IMR-90 (cell line): Measurements from ENCODE around the gene TMEM212. TPM values are rescaled to one million over a fixed set of nuclear protein-coding genes. Genes with fewer than 3 reads are reported as not detected.

Experiments
- ATAC-seq: fragments of 200-7000 bp; cut with Tn5 transposase; 2 replicates; pipeline ENCODE4 v1.9.1; 2020; ENCODE audit warnings: low read depth, mild to moderate bottlenecking, moderate library complexity
- BruUV-seq: library from RNA; stranded (reverse); fragments of 400-500 nt; replicated peaks from 2 replicates; lab custom pipeline; 2021; lab: Mats Ljungman, UMichigan
- CTCF ChIA-PET: fragments of 300-600 bp; formaldehyde crosslinking; extraction: SDS; loops from one replicate; lab custom pipeline; 2021; ENCODE audit warnings: antibody characterized with exemption; lab: Yijun Ruan, JAX
- POLR2A ChIA-PET: fragments of 300-600 bp; sonication (Branson Sonifier 250); formaldehyde crosslinking; loops from one replicate; lab custom pipeline; 2022; ENCODE audit warnings: antibody characterized with exemption; ENCODE audit not compliant: unreplicated experiment; lab: Charles Lee
- DNase-seq: peaks from one replicate; pipeline ENCODE4 v3.0.0; 2013
- H2AFZ ChIP-seq: replicated peaks from 2 replicates; pipeline ENCODE3; 2013; ENCODE audit warnings: low read length, mild to moderate bottlenecking; ENCODE audit not compliant: poor library complexity
- H2AK5ac ChIP-seq: 2 replicates; pipeline ENCODE4 v1.6.1; 2013; ENCODE audit warnings: low read depth, low read length, inconsistent platforms
- H2AK9ac ChIP-seq: replicated peaks from 2 replicates; pipeline ENCODE3; 2013; ENCODE audit warnings: mild to moderate bottlenecking, low read depth, low read length, moderate library complexity; ENCODE audit not compliant: poor library complexity
- H2BK120ac ChIP-seq: 2 replicates; pipeline ENCODE4 v1.6.1; 2013; ENCODE audit warnings: low read depth, low read length, inconsistent platforms
- H2BK15ac ChIP-seq: 3 replicates; pipeline ENCODE4 v1.6.1; 2013; ENCODE audit warnings: low read depth, low read length, inconsistent platforms
- H2BK20ac ChIP-seq: 2 replicates; pipeline ENCODE4 v1.6.1; 2013; ENCODE audit warnings: low read depth, mild to moderate bottlenecking, inconsistent platforms, low read length, moderate library complexity
- H2BK5ac ChIP-seq: 2 replicates; pipeline ENCODE4 v1.6.1; 2013; ENCODE audit warnings: mild to moderate bottlenecking, low read depth, low read length, inconsistent platforms; ENCODE audit not compliant: poor library complexity, severe bottlenecking
- H3K14ac ChIP-seq: replicated peaks from 2 replicates; pipeline ENCODE4 v1.6.1; 2013; ENCODE audit warnings: low read depth, low read length, inconsistent platforms
- H3K18ac ChIP-seq: 2 replicates; pipeline ENCODE4 v1.6.1; 2013; ENCODE audit warnings: low read depth, low read length, control low read depth
- H3K23ac ChIP-seq: 2 replicates; pipeline ENCODE4 v1.6.1; 2013; ENCODE audit warnings: low read depth, low read length, inconsistent platforms
- H3K27ac ChIP-seq: 2 replicates; pipeline ENCODE4 v1.5.1; 2013; ENCODE audit warnings: mild to moderate bottlenecking, control low read depth, low read length; ENCODE audit not compliant: insufficient read depth
- H3K27me3 ChIP-seq: 2 replicates; pipeline ENCODE4 v1.6.1; 2013; ENCODE audit warnings: low read length; ENCODE audit not compliant: control insufficient read depth, insufficient read depth
- H3K36me3 ChIP-seq: 2 replicates; pipeline ENCODE4 v1.6.1; 2013; ENCODE audit warnings: low read length, mixed read lengths; ENCODE audit not compliant: control insufficient read depth, insufficient read depth
- H3K4ac ChIP-seq: 2 replicates; pipeline ENCODE4 v1.6.1; 2013; ENCODE audit warnings: low read depth, low read length, inconsistent platforms
- H3K4me1 ChIP-seq: 2 replicates; pipeline ENCODE4 v1.6.1; 2013; ENCODE audit warnings: low read length, mixed read lengths; ENCODE audit not compliant: control insufficient read depth, insufficient read depth
- H3K4me2 ChIP-seq: 2 replicates; pipeline ENCODE4 v1.6.1; 2013; ENCODE audit warnings: low read depth, mild to moderate bottlenecking, control low read depth, low read length, moderate library complexity
- H3K4me3 ChIP-seq: 2 replicates; pipeline ENCODE4 v1.5.1; 2013; ENCODE audit warnings: low read depth, mild to moderate bottlenecking, control low read depth, low read length, moderate library complexity; ENCODE audit not compliant: insufficient read depth
- H3K56ac ChIP-seq: 2 replicates; pipeline ENCODE4 v1.6.1; 2013; ENCODE audit warnings: low read length, inconsistent platforms; ENCODE audit not compliant: insufficient read depth; ENCODE audit errors: extremely low read depth
- H3K79me1 ChIP-seq, 2 experiments: 2 replicates each; pipeline ENCODE4 v1.6.1; 2013; ENCODE audit warnings: low read length in 2 of 2, inconsistent platforms in 1 of 2, low read depth in 1 of 2
- H3K9ac ChIP-seq: 2 replicates; pipeline ENCODE4 v1.6.1; 2013; ENCODE audit warnings: low read depth, low read length, control low read depth
- H3K9me1 ChIP-seq: 2 replicates; pipeline ENCODE4 v1.6.1; 2013; ENCODE audit warnings: low read length, inconsistent platforms; ENCODE audit not compliant: insufficient read depth
- H3K9me3 ChIP-seq: 2 replicates; pipeline ENCODE4 v1.6.1; 2013; ENCODE audit warnings: low read length; ENCODE audit not compliant: control insufficient read depth, insufficient read depth
- H4K20me1 ChIP-seq: 2 replicates; pipeline ENCODE4 v1.6.1; 2013; ENCODE audit warnings: low read length, inconsistent platforms; ENCODE audit not compliant: insufficient read depth
- H4K5ac ChIP-seq: 2 replicates; pipeline ENCODE4 v1.6.1; 2013; ENCODE audit warnings: mild to moderate bottlenecking, low read depth, low read length, control low read depth
- H4K8ac ChIP-seq, 2 experiments: 2 replicates each; pipeline ENCODE4 v1.6.1; 2013; ENCODE audit warnings: low read depth in 2 of 2, low read length in 2 of 2, control low read depth in 1 of 2, inconsistent platforms in 1 of 2
- H4K91ac ChIP-seq: 2 replicates; pipeline ENCODE4 v1.6.1; 2013; ENCODE audit warnings: low read depth, low read length, inconsistent platforms; ENCODE audit not compliant: insufficient read depth
- BHLHE40 ChIP-seq: fragments of 150-350 bp; IDR thresholded peaks from 2 replicates; pipeline ENCODE4 v1.6.1; 2016; ENCODE audit warnings: mild to moderate bottlenecking, low read depth, low read length
- CEBPB ChIP-seq: IDR thresholded peaks from 2 replicates; pipeline ENCODE4 v1.6.1; 2012; ENCODE audit warnings: low read depth, low read length, improper control_type of control experiment
- CHD1 ChIP-seq: IDR thresholded peaks from 2 replicates; pipeline ENCODE4 v1.6.1; 2012; ENCODE audit warnings: low read depth, low read length, improper control_type of control experiment
- CTCF ChIP-seq: conservative IDR thresholded peaks from 2 replicates; pipeline ENCODE4 v1.5.1; 2012; ENCODE audit warnings: mild to moderate bottlenecking, low read depth, low read length, improper control_type of control experiment
- ELK1 ChIP-seq: fragments of 150-350 bp; IDR thresholded peaks from 2 replicates; pipeline ENCODE4 v1.6.1; 2016; ENCODE audit warnings: low read depth, mild to moderate bottlenecking, low read length, moderate library complexity, borderline replicate concordance
- FOS ChIP-seq: fragments of 150-350 bp; IDR thresholded peaks from 2 replicates; pipeline ENCODE4 v1.6.1; 2016; ENCODE audit warnings: low read depth, low read length
- MAFK ChIP-seq: IDR thresholded peaks from 2 replicates; pipeline ENCODE4 v1.6.1; 2012; ENCODE audit warnings: low read depth, low read length, improper control_type of control experiment
- MAZ ChIP-seq: IDR thresholded peaks from 2 replicates; pipeline ENCODE4 v1.6.1; 2012; ENCODE audit warnings: low read depth, mild to moderate bottlenecking, low read length, improper control_type of control experiment, moderate library complexity, borderline replicate concordance
- MXI1 ChIP-seq: IDR thresholded peaks from 2 replicates; pipeline ENCODE4 v1.6.1; 2012; ENCODE audit warnings: low read depth, mild to moderate bottlenecking, low read length, moderate library complexity, borderline replicate concordance
- NFE2L2 ChIP-seq: fragments of 150-350 bp; IDR thresholded peaks from 2 replicates; pipeline ENCODE4 v1.6.1; 2016; ENCODE audit warnings: low read depth, mild to moderate bottlenecking, low read length
- POLR2A ChIP-seq: IDR thresholded peaks from 2 replicates; pipeline ENCODE4 v1.6.1; 2012; ENCODE audit warnings: mild to moderate bottlenecking, low read depth, low read length
- RAD21 ChIP-seq: IDR thresholded peaks from 2 replicates; pipeline ENCODE4 v1.6.1; 2012; ENCODE audit warnings: low read length, improper control_type of control experiment
- RCOR1 ChIP-seq: IDR thresholded peaks from 2 replicates; pipeline ENCODE4 v1.6.1; 2012; ENCODE audit warnings: mild to moderate bottlenecking, low read length, improper control_type of control experiment; ENCODE audit not compliant: insufficient replicate concordance
- RFX5 ChIP-seq: IDR thresholded peaks from 2 replicates; pipeline ENCODE4 v1.8.0; 2012; ENCODE audit warnings: low read depth, mild to moderate bottlenecking, low read length, moderate library complexity
- SMC3 ChIP-seq: fragments of 150-350 bp; IDR thresholded peaks from 2 replicates; pipeline ENCODE4 v1.6.1; 2016; ENCODE audit warnings: low read depth, mild to moderate bottlenecking, antibody characterized with exemption, low read length, moderate library complexity
- USF2 ChIP-seq: fragments of 150-350 bp; IDR thresholded peaks from 2 replicates; pipeline ENCODE4 v1.6.1; 2017; ENCODE audit warnings: mild to moderate bottlenecking, antibody characterized with exemption, low read length, low read depth
- WGBS, 2 experiments: methylation state at CpG; one replicate each; pipeline versions ENCODE4 v1.1.5 to v1.1.7; 2013; ENCODE audit warnings: missing lambda C conversion rate in 2 of 2; ENCODE audit not compliant: insufficient read length in 1 of 2; ENCODE audit errors: extremely low coverage in 2 of 2; 5-methylcytosine and 5-hydroxymethylcytosine counted together
- dilution Hi-C: fragments of 300-500 bp; cut with HindIII; formaldehyde crosslinking; loops from one replicate; pipeline ENCODE4 v1.14.3; 2018; ENCODE audit warnings: low sequenced_read_pairs; ENCODE audit not compliant: unreplicated experiment
- in situ Hi-C: fragments of 300-500 bp; cut with MboI; formaldehyde crosslinking; loops from 3 replicates; pipeline ENCODE4 v1.14.3; 2019; ENCODE audit warnings: low sequenced_read_pairs, inconsistent platforms, mixed read lengths
- intact Hi-C: fragments of 100-400 bp; cut with micrococcal nuclease; formaldehyde crosslinking; loops from 2 replicates; pipeline ENCODE4 v1.10.0; 2022
- polyA plus RNA-seq, 3 experiments: library from polyadenylated mRNA; depleted of rRNA; stranded (reverse); fragments of >200 nt; gene quantifications; 2 replicates each; pipeline ENCODE4 v1.2.3, GENCODE V29; 2012; ENCODE audit warnings: low replicate concordance in 1 of 3
- total RNA-seq: library from RNA; depleted of rRNA; stranded (reverse); fragments of >200 nt; gene quantifications from 2 replicates; pipeline ENCODE4 v1.2.3, GENCODE V29; 2012

TMEM212 gene
- total and polyA plus RNA-seq, 2 of the 4 experiments (the other 2 are of a cell fraction): not detected

- H3K9ac ChIP-seq: no peak overlapping the region
- H3K4ac ChIP-seq: no peak overlapping the region; the same call in 1 of the 2 replicates
- H3K18ac ChIP-seq: peak overlapping the region; percentile 91
- H3K4me1 ChIP-seq: peaks cover 34% of the 10 kb centered on the region
- H3K27ac ChIP-seq: peak overlapping the region; percentile 75; the same call in 1 of the 2 replicates
- ATAC-seq (peak; percentile 12), DNase-seq (peak; percentile 94)
- no peak overlapping the region for H3K4me3 ChIP-seq
- ChIA-PET POLR2A (no interaction called here), CTCF (no interaction called here)
- peaks cover 0 to 15% of the 10 kb centered on the region in 2 experiments; a peak in 1 of 4 replicates for H3K79me1 ChIP-seq
- TF ChIP-seq RCOR1 (no peak), ELK1 (no peak), CTCF (no peak), NFE2L2 (no peak), MAFK (no peak), RFX5 (no peak), BHLHE40 (no peak), USF2 (no peak), CEBPB (no peak), CHD1 (no peak), MAZ (no peak), MXI1 (no peak), RAD21 (peak; percentile 12; the same call in 1 of the 2 replicates), SMC3 (0 out of 2 replicates have a peak, but pooled peaks have one; percentile 4), POLR2A (no peak), FOS (peak; percentile 75)
- peak overlapping the region; percentile 97 for H2BK5ac ChIP-seq
- H2AK5ac ChIP-seq: 0 out of 2 replicates have a peak overlapping the region, but pooled peaks have one; percentile 53
- peak overlapping the region; percentile 57; the same call in 1 of the 2 replicates for H4K5ac ChIP-seq
- H3K56ac ChIP-seq: no peak overlapping the region
- H4K8ac ChIP-seq: peak overlapping the region; percentile 50 to 72; a peak in 3 of 4 replicates
- no TSS peak for BruUV-seq
- no peaks in the 10 kb centered on the region for H3K27me3 ChIP-seq
- H3K9me3 ChIP-seq: no peaks in the 10 kb centered on the region
- intact Hi-C loops (loop anchor here (5.0 kb wide), 1 partner anchor 91 kb away; no protein-coding TSS in a partner anchor), in situ Hi-C loops (no loop called here), dilution Hi-C loops (no loop called here)
- peak overlapping the region; percentile 87 for H2BK20ac ChIP-seq
- H3K36me3 ChIP-seq: no peaks in the 10 kb centered on the region
- H3K4me2 ChIP-seq: peak overlapping the region; percentile 35; the same call in 1 of the 2 replicates
- no peak overlapping the region for H3K23ac ChIP-seq
- peaks cover 19% of the 10 kb centered on the region for H3K9me1 ChIP-seq
- no CpG with 5 or more reads among the region's 5 CpGs for WGBS, 2 experiments
- H2BK120ac ChIP-seq: peak overlapping the region; percentile 67
- H2AK9ac ChIP-seq: no peak overlapping the region
- no peak overlapping the region for H2AFZ ChIP-seq
- H4K20me1 ChIP-seq: no peaks in the 10 kb centered on the region
- no peak overlapping the region; the same call in 2 of the 3 replicates for H2BK15ac ChIP-seq
- H3K14ac ChIP-seq: no peak overlapping the region
- H4K91ac ChIP-seq: peak overlapping the region; percentile 73
Measured at GRCh38 chr3:171876680-171877147, 33.6 kb downstream of the TMEM212 start.
